Thymus (tissue), 11 donors: Measurements from ENCODE around the gene FRMPD4. TPM values are rescaled to one million over a fixed set of nuclear protein-coding genes. Genes with fewer than 3 reads are reported as not detected.

Source experiments
- DNase-seq, 9 donors: peaks; one replicate each; pipeline ENCODE4 v3.0.0-alpha.2; 2013; ENCODE audit warnings: low spot score in 9 of 9, low read depth in 6 of 9, missing footprints in 1 of 9
- H3K27ac ChIP-seq, 2 donors: one replicate each; pipeline ENCODE4 v1.5.1; 2013; ENCODE audit warnings: control low read depth in 1 of 2, low read depth in 1 of 2, low read length in 1 of 2, mild to moderate bottlenecking in 1 of 2, moderate library complexity in 1 of 2
- H3K27me3 ChIP-seq, 2 donors: one replicate each; pipeline ENCODE4 v1.5.1; 2013; ENCODE audit warnings: low read length in 1 of 2; ENCODE audit not compliant: control insufficient read depth in 2 of 2, insufficient read depth in 1 of 2
- H3K36me3 ChIP-seq, 2 donors: one replicate each; pipeline ENCODE4 v1.5.1; 2013; ENCODE audit warnings: low read length in 1 of 2, mild to moderate bottlenecking in 1 of 2, moderate library complexity in 1 of 2; ENCODE audit not compliant: control insufficient read depth in 2 of 2, insufficient read depth in 2 of 2
- H3K4me1 ChIP-seq, 2 donors: one replicate each; pipeline ENCODE4 v1.5.1; 2013; ENCODE audit warnings: low read length in 2 of 2; ENCODE audit not compliant: control insufficient read depth in 2 of 2, insufficient read depth in 2 of 2
- H3K4me3 ChIP-seq, 2 donors: one replicate each; pipeline ENCODE4 v1.5.1; 2013; ENCODE audit warnings: low read length in 2 of 2, control low read depth in 1 of 2, mild to moderate bottlenecking in 1 of 2
- H3K9me3 ChIP-seq, 2 donors: one replicate each; pipeline ENCODE4 v1.5.1; 2013; ENCODE audit warnings: low read length in 1 of 2, mild to moderate bottlenecking in 1 of 2; ENCODE audit not compliant: control insufficient read depth in 2 of 2, insufficient read depth in 1 of 2
- WGBS: extraction: QIAGEN DNeasy Blood & Tissue Kit; methylation state at CpG from one replicate; pipeline ENCODE4 v1.1.7; 2013; 5-methylcytosine and 5-hydroxymethylcytosine counted together
- polyA plus RNA-seq: library from polyadenylated mRNA; stranded (reverse); fragments of 200-250 nt; gene quantifications from one replicate; pipeline ENCODE4 v1.2.3, GENCODE V29; 2013
- total RNA-seq: library from RNA; stranded (reverse); fragments of 120-200 nt; gene quantifications from one replicate; pipeline ENCODE4 v1.2.4, GENCODE V29; 2013
- donor health status: healthy.

FRMPD4 gene
- total and polyA plus RNA-seq, 2 donors: 0.05 TPM

GRCh38 chrX:12304261-12304660, 166.0 kb downstream of the FRMPD4 start:
- no peak for DNase-seq
- H3K9me3 ChIP-seq: no peaks in the 10 kb centered on the region
- no peaks in the 10 kb centered on the region for H3K27me3 ChIP-seq
- no peaks in the 10 kb centered on the region for H3K4me1 ChIP-seq
- no peak overlapping the region for H3K4me3 ChIP-seq
- WGBS: 43% methylated on average over 2 of the region's 2 CpGs
- no peaks in the 10 kb centered on the region for H3K36me3 ChIP-seq
- no peak overlapping the region for H3K27ac ChIP-seq

GRCh38 chrX:12307961-12308360, 169.7 kb downstream of the FRMPD4 start:
- 65% methylated on average over 2 of the region's 2 CpGs for WGBS

GRCh38 chrX:12308420-12308819, 170.1 kb downstream of the FRMPD4 start:
- no peaks in the 10 kb centered on the region for H3K36me3 ChIP-seq
- H3K4me1 ChIP-seq: no peaks in the 10 kb centered on the region
- H3K4me3 ChIP-seq: no peak overlapping the region
- 94% methylated on average over 4 of the region's 4 CpGs for WGBS
- H3K27ac ChIP-seq: no peak overlapping the region
- H3K9me3 ChIP-seq: no peaks in the 10 kb centered on the region
- DNase-seq: no peak
- H3K27me3 ChIP-seq: no peaks in the 10 kb centered on the region

More at GRCh38 chrX:12307961-12308360, 169.7 kb downstream of the FRMPD4 start:
- Histone ChIP-seq H3K36me3 (no peaks in the 10 kb centered on the region), H3K4me3 (no peak overlapping the region), H3K27ac (no peak overlapping the region), H3K4me1 (no peaks in the 10 kb centered on the region), H3K27me3 (no peaks in the 10 kb centered on the region), H3K9me3 (no peaks in the 10 kb centered on the region)
- DNase-seq: no peak

- no peak overlapping the region for H3K27ac ChIP-seq
- no peak for DNase-seq
- no peaks in the 10 kb centered on the region for H3K4me1 ChIP-seq
- WGBS: 86% methylated on average over 5 of the region's 5 CpGs
- no peaks in the 10 kb centered on the region for H3K36me3 ChIP-seq
- no peak overlapping the region for H3K4me3 ChIP-seq
- H3K27me3 ChIP-seq: no peaks in the 10 kb centered on the region
- H3K9me3 ChIP-seq: no peaks in the 10 kb centered on the region
Observed at GRCh38 chrX:12309040-12309743, 170.9 kb downstream of the FRMPD4 start.

DNA sequence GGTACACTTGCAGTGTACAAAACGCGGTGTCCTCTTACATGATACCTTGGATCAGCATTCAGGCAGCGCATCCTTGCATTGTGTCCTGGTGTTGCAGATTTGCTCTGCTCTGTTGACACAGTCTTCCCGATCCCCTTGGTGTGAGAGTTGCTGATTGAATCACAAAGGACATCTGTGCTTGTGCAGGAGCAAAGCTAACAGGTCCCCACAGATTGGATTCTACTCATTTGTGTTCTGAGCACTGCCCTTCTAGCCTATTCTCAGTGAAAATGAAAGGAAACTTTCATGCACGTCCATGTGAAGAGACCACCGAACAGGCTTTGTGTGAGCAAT, 171.4 kb downstream of the FRMPD4 start:
- Histone ChIP-seq H3K36me3 (no peaks in the 10 kb centered on the region), H3K9me3 (no peaks in the 10 kb centered on the region), H3K4me1 (no peaks in the 10 kb centered on the region), H3K4me3 (no peak overlapping the region), H3K27ac (no peak overlapping the region), H3K27me3 (no peaks in the 10 kb centered on the region)
- 56% methylated on average over 6 of the region's 6 CpGs for WGBS
- DNase-seq: no peak

DNA sequence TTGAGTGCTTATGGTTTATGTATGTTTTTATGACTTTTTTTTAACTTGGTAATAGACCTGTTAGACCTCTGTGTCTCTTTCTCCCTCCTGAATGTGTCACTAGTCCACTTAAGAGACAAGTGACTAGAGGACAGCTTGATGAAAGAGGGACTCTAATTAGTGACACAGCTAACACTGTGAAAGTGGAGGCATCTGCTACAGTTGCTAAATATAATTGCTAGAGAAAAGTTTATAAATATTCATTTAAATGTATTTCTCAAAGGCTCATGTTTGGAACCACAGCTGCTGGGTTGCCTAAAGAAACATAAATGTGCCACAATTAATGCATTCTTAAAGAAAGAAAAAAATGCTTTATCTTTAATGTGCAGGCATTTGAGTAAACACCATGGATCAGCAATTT, 176.4 kb downstream of the FRMPD4 start:
- Histone ChIP-seq H3K4me1 (no peaks in the 10 kb centered on the region), H3K27ac (no peak overlapping the region), H3K9me3 (no peaks in the 10 kb centered on the region), H3K36me3 (no peaks in the 10 kb centered on the region), H3K4me3 (no peak overlapping the region), H3K27me3 (no peaks in the 10 kb centered on the region)
- no peak for DNase-seq

- no peaks in the 10 kb centered on the region for H3K27me3 ChIP-seq
- H3K27ac ChIP-seq: no peak overlapping the region
- H3K4me3 ChIP-seq: no peak overlapping the region
- no peaks in the 10 kb centered on the region for H3K9me3 ChIP-seq
- WGBS: 77% methylated on average over 2 of the region's 2 CpGs
- no peaks in the 10 kb centered on the region for H3K36me3 ChIP-seq
- no peak for DNase-seq
- H3K4me1 ChIP-seq: no peaks in the 10 kb centered on the region
Observed at GRCh38 chrX:12315526-12315925, 177.3 kb downstream of the FRMPD4 start.

GRCh38 chrX:12319003-12319519, 180.8 kb downstream of the FRMPD4 start:
- H3K9me3 ChIP-seq: no peaks in the 10 kb centered on the region
- no peak overlapping the region for H3K4me3 ChIP-seq
- DNase-seq: no peak
- WGBS: 70% methylated on average over 5 of the region's 5 CpGs
- H3K4me1 ChIP-seq: no peaks in the 10 kb centered on the region
- no peaks in the 10 kb centered on the region for H3K36me3 ChIP-seq
- no peaks in the 10 kb centered on the region for H3K27me3 ChIP-seq
- H3K27ac ChIP-seq: no peak overlapping the region

- Histone ChIP-seq H3K27me3 (no peaks in the 10 kb centered on the region), H3K4me1 (no peaks in the 10 kb centered on the region), H3K36me3 (no peaks in the 10 kb centered on the region), H3K27ac (no peak overlapping the region), H3K4me3 (no peak overlapping the region), H3K9me3 (no peaks in the 10 kb centered on the region)
- no peak for DNase-seq
- WGBS: 75% methylated on average over 2 of the region's 2 CpGs
Observed at GRCh38 chrX:12319992-12320391, 181.7 kb downstream of the FRMPD4 start.
